Measurements from ENCODE around the gene AP2B1. TPM values are rescaled to one million over a fixed set of nuclear protein-coding genes. Genes with fewer than 3 reads are reported as not detected.

AP2B1 gene
- total and polyA plus RNA-seq, 8 donors: 21.6 to 171 (median 57.2) TPM

DNA sequence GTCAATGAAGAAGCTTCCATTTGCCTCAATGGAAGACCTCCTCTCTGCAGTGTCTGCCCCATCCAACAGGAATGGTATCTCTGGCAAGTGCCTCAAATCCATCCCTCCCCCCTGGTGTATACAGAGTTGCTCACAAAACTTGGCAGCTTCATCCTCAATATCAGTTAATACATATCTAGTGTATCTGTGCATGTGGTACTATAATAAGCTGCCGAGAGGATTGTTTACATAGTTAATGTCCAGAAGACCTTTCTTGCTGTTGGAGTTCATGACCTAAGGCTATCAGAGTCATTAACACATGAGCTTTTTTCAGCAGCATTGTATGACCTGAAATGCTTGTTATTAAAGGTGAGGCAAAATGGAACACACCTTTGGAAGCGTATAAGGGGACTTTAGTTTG is 130.4 kb downstream of the AP2B1 start:
- H3K9me3 ChIP-seq: no peaks in the 10 kb centered on the region
- no peaks in the 10 kb centered on the region for H3K27me3 ChIP-seq
- TF ChIP-seq EP300 (IDR thresholded peaks at IDR 0.05): no peak
- TF ChIP-seq POLR2AphosphoS5 (IDR thresholded peaks at IDR 0.05): no peak
- TF ChIP-seq, protein P1, sequence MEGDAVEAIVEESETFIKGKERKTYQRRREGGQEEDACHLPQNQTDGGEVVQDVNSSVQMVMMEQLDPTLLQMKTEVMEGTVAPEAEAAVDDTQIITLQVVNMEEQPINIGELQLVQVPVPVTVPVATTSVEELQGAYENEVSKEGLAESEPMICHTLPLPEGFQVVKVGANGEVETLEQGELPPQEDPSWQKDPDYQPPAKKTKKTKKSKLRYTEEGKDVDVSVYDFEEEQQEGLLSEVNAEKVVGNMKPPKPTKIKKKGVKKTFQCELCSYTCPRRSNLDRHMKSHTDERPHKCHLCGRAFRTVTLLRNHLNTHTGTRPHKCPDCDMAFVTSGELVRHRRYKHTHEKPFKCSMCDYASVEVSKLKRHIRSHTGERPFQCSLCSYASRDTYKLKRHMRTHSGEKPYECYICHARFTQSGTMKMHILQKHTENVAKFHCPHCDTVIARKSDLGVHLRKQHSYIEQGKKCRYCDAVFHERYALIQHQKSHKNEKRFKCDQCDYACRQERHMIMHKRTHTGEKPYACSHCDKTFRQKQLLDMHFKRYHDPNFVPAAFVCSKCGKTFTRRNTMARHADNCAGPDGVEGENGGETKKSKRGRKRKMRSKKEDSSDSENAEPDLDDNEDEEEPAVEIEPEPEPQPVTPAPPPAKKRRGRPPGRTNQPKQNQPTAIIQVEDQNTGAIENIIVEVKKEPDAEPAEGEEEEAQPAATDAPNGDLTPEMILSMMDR (IDR thresholded peaks at IDR 0.05): no peak
- no peak for TF ChIP-seq POLR2A (IDR thresholded peaks at IDR 0.05)
- H3K27ac ChIP-seq: peak overlapping the region in 3 of 5 donors; percentile 35 to 77 (median 68)
- peaks cover 0 to 92% (median 90%) of the 10 kb centered on the region in 4 donors for H3K36me3 ChIP-seq
- no peak overlapping the region for H3K4me3 ChIP-seq
- DNase-seq: no peak
- 49 to 63% (median 51%) methylated on average over 2 of the region's 2 CpGs for WGBS, 5 donors
- intact Hi-C loops (cut with DNase I; ENCODE audit: low total_unique reads): no loop called here
- peaks cover 0 to 51% (median 9%) of the 10 kb centered on the region in 4 donors for H3K4me1 ChIP-seq

DNA sequence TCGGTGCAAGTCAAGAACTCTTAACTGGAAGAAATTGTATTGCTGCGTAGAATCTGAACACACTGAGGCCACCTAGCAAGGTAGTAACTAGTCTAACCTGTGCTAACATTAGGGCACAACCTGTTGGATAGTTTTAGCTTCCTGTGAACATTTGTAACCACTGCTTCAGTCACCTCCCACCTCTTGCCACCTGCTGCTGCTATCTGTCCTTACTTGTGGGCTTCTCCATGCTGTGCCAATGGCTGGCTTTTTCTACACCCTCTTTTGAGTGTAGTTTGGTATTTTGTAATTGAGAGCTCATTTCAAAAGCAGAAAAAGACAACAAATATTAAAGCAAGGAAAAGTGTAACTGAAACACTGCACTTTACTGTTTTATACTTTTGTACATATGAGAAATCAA is 136.6 kb downstream of the AP2B1 start:
- peaks cover 21 to 90% (median 86%) of the 10 kb centered on the region in 4 donors for H3K36me3 ChIP-seq
- 90 to 100% (median 99%) methylated on average over 2 of the region's 2 CpGs for WGBS, 5 donors

DNA sequence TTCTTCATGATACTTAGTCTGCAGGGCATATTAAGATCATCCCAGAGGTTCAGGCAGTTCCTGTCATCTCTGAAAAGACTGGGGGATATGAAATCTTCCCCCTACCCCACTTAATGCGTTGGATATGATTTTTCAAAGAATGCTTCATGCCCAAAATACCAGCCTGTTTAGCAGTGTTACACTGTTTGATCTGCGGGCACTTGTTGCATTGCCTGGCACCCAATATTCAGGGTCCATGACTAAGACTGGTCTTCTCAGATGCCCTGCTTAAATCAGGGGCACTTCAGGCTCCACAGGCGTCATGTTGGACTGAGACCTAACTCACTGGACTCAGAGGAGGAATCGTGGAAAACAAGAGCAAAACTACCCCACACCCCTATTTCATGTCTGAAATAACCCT is 137.9 kb downstream of the AP2B1 start:
- Histone ChIP-seq H3K27me3 (no peaks in the 10 kb centered on the region), H3K4me3 (no peak overlapping the region), H3K27ac (no peak overlapping the region), H3K4me1 (peaks cover 0 to 14% (median 7%) of the 10 kb centered on the region in 4 donors), H3K36me3 (peaks cover 21 to 78% (median 75%) of the 10 kb centered on the region in 4 donors), H3K9me3 (no peaks in the 10 kb centered on the region)
- intact Hi-C loops (cut with DNase I; ENCODE audit: low total_unique reads): no loop called here
- no peak for DNase-seq
- WGBS, 5 donors: 93 to 95% (median 93%) methylated on average over 4 of the region's 4 CpGs
- TF ChIP-seq POLR2A (IDR thresholded peaks at IDR 0.05) (no peak), POLR2AphosphoS5 (IDR thresholded peaks at IDR 0.05) (no peak), EP300 (IDR thresholded peaks at IDR 0.05) (no peak)
- TF ChIP-seq, protein P1 (IDR thresholded peaks at IDR 0.05): no peak

More for the DNA sequence above, 136.6 kb downstream of the AP2B1 start:
- intact Hi-C loops (cut with DNase I; ENCODE audit: low total_unique reads): no loop called here
- H3K27ac ChIP-seq: no peak overlapping the region
- H3K4me1 ChIP-seq: peaks cover 0 to 14% (median 7%) of the 10 kb centered on the region in 4 donors
- no peak overlapping the region for H3K4me3 ChIP-seq
- DNase-seq: no peak
- no peaks in the 10 kb centered on the region for H3K27me3 ChIP-seq
- TF ChIP-seq, protein P1 (IDR thresholded peaks at IDR 0.05): no peak
- TF ChIP-seq POLR2AphosphoS5 (IDR thresholded peaks at IDR 0.05) (no peak), EP300 (IDR thresholded peaks at IDR 0.05) (no peak)
- no peaks in the 10 kb centered on the region for H3K9me3 ChIP-seq

DNA sequence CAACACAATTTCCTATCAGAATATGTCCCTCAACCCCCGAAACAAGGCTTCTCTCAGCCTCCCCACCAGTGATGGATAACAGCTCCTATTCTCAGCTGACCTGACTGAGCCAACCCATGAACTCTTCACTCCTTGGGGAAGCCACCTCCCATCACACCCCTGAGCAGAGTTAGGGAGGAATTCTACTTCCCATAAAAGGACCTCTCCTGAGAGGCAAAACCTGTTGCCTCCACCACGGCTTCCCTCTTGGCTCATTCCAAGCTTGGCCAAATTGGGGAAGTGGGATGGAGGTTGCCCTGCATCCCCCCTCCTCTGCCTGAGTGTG is 138.6 kb downstream of the AP2B1 start:
- WGBS, 5 donors: 78 to 93% (median 85%) methylated on average over 2 of the region's 2 CpGs
- intact Hi-C loops (cut with DNase I; ENCODE audit: low total_unique reads): no loop called here
- peaks cover 0 to 20% (median 12%) of the 10 kb centered on the region in 4 donors for H3K4me1 ChIP-seq
- H3K27ac ChIP-seq: peak overlapping the region in 1 of 5 donors; percentile 15
- no peaks in the 10 kb centered on the region for H3K27me3 ChIP-seq
- TF ChIP-seq POLR2AphosphoS5 (IDR thresholded peaks at IDR 0.05): no peak
- no peak for TF ChIP-seq POLR2A (IDR thresholded peaks at IDR 0.05)
- TF ChIP-seq, protein P1 (IDR thresholded peaks at IDR 0.05): no peak
- no peak for TF ChIP-seq EP300 (IDR thresholded peaks at IDR 0.05)
- no peak for DNase-seq
- H3K9me3 ChIP-seq: no peaks in the 10 kb centered on the region
- H3K36me3 ChIP-seq: peaks cover 21 to 73% (median 71%) of the 10 kb centered on the region in 4 donors
- H3K4me3 ChIP-seq: no peak overlapping the region

Measured in stomach (tissue), 9 donors.